Measurements from ENCODE around the gene PPP2CA.
"Not testable (repeated sequence)": the region's sequence is repeated elsewhere in the genome, so short reads cannot be mapped to it uniquely, and the experiment has no call there.

PPP2CA gene

GRCh38 chr5:134226441-134227192 lies 744 bp upstream of the PPP2CA start:
- H3K4me3 ChIP-seq (ENCODE audit: low read length): peak overlapping the region; percentile 93
- TF ChIP-seq CTCF (conservative IDR thresholded peaks at IDR 0.05; ENCODE audit: low read depth, low read length): no peak
- no peak for DNase-seq (ENCODE audit: low read depth)

GRCh38 chr5:134224888-134225779 lies 739 bp downstream of the PPP2CA start:
- peak overlapping the region; percentile 93 for H3K4me3 ChIP-seq (ENCODE audit: low read length)
- TF ChIP-seq CTCF (conservative IDR thresholded peaks at IDR 0.05; ENCODE audit: low read depth, low read length): no peak
- DNase-seq (ENCODE audit: low read depth): peak; percentile 82

GRCh38 chr5:134223406-134224248 lies 2.2 kb downstream of the PPP2CA start:
- peak overlapping the region; percentile 93 for H3K4me3 ChIP-seq (ENCODE audit: low read length)
- no peak for TF ChIP-seq CTCF (conservative IDR thresholded peaks at IDR 0.05; ENCODE audit: low read depth, low read length)
- no peak for DNase-seq (ENCODE audit: low read depth)

- DNase-seq (ENCODE audit: low read depth): not testable (repeated sequence)
Measured at GRCh38 chr5:134221690-134222089, 4.2 kb downstream of the PPP2CA start.

GRCh38 chr5:134215757-134216156 lies 10.1 kb downstream of the PPP2CA start:
- no peak for DNase-seq (ENCODE audit: low read depth)
- H3K4me3 ChIP-seq (ENCODE audit: low read length): no peak overlapping the region

More at GRCh38 chr5:134221690-134222089, 4.2 kb downstream of the PPP2CA start:
- H3K4me3 ChIP-seq (ENCODE audit: low read length): not testable (repeated sequence)

GRCh38 chr5:134211263-134212031 lies 14.4 kb downstream of the PPP2CA start:
- H3K4me3 ChIP-seq (ENCODE audit: low read length); DNase-seq (ENCODE audit: low read depth): not testable (repeated sequence)

More at GRCh38 chr5:134215757-134216156, 10.1 kb downstream of the PPP2CA start:
- TF ChIP-seq CTCF (conservative IDR thresholded peaks at IDR 0.05; ENCODE audit: low read depth, low read length): no peak

- no peak for TF ChIP-seq CTCF (conservative IDR thresholded peaks at IDR 0.05; ENCODE audit: low read depth, low read length)
- H3K4me3 ChIP-seq (ENCODE audit: low read length): no peak overlapping the region
- DNase-seq (ENCODE audit: low read depth): no peak
Measured at GRCh38 chr5:134209477-134210245, 16.2 kb downstream of the PPP2CA start.

Data from retinal pigment epithelial cell (primary cell).